GM19372 (cell line): ENCODE results near the gene SEPTIN5.

ENCODE experiments used
- ATAC-seq: cut with Tn5 transposase; IDR thresholded peaks from one replicate; pipeline ENCODE4 v1.9.1; 2021; ENCODE audit warnings: mild to moderate bottlenecking, low read depth, moderate library complexity; ENCODE audit not compliant: unreplicated experiment

SEPTIN5 gene

DNA sequence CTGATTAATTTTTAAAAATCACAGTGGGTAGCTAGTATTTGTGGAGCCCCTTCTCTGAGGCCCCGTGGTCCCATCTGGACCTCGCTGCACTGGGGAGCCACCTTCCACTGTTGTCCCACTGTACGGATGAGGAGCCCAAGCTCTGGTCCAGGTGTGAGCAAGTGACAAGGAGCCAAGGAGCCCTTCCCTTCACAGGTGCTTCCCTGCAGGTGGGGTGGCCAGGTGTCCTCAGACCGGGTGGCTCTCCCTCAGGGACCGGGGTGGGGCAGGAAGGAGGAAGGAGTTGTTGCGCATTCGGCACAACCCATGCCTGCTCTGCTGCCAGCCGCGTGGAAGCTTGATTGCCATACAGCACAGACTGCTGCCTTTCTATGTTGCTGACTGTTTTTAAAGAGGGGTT lies 10.4 kb upstream of the SEPTIN5 start:
- ATAC-seq = no peak

DNA sequence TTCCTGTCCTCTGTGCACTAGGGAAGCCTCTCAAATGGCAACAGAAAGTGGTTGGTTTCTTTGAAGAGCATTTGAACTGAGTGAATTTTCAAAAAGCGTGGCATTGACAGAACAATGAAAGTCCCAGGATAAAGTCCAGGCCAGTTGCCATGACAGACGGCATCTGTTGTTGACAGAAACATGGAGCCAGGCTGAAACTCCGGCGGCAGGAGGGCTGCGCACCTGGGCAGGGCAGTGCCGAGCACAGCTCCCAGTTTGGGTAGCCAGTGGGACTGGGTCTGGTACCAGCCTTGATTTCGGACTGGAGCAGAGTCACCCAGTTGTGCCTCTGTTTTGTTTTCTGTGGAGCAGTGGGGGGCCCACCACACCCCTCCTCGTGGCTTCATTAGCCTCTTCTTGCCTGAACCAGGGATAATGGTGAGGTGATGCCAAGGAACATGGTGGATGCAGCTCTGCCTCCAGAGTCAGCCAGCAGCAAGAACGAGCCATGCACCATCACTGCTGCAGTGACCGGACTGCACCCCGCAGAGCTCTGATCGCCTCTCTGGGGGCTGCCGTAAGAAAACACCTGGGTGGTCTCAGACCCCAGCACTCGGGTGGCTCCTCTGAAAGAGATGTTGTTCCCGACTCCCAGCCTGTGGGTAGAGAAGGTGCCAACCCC lies 9.8 kb upstream of the SEPTIN5 start:
- no peak for ATAC-seq

DNA sequence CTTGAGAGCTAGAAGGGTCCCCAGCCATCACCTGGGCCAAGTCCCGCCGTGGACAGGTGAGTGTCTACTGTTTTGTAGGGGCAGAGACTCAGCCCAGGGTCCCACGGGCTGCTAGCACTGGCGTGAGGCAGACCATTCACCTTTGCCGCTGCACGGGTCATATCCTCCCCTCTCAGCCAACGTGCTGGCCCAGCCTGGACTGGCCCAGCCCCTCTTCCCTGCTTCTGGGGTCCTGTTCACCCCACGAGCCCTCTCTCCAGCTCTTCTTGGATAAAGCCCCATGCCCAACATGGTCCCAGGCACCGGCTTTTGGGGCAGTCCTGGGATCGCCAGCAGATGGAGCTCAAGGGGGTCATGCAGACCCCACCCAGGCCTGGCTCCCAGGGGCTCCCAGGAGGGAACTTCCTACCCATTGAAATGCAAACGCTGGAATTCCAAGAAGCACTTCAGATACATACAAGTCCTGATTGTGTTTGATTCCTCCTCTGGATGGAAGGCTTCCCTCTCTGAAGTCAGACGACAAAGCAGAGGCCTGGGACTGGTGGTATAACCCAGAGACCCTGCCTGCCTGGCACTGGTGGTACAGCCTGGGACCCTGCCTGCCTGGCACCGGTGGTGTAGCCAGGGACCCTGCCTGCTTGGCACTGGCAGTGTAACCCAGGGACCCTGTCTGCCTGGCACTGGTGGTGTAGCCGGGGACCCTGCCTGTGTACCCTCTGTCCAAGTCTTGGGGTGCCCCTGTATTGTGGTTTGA lies 8.9 kb upstream of the SEPTIN5 start:
- no peak for ATAC-seq

DNA sequence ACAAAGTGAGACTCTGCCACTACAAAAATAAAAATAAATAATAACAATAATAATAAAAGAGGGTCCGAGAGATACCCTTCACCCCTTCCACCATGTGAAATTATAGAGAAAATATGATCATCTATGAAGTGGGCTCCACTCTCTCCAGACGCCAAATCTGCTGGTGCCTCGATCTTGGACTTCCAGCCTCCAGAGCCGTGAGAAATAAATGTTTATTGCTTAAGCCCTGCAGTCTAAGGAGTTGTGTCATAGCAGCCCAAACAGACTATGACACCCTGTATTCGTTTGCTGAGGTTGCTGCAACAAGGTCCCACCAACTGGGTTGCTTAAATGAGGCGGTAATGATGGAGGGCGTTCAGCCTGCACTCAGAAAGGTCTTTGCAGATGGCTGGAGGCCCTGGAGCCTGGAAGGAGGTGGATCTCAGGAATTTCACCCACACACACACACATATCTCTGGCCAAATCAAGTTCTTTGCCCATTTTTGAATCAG lies 7.6 kb upstream of the SEPTIN5 start:
- no peak for ATAC-seq

DNA sequence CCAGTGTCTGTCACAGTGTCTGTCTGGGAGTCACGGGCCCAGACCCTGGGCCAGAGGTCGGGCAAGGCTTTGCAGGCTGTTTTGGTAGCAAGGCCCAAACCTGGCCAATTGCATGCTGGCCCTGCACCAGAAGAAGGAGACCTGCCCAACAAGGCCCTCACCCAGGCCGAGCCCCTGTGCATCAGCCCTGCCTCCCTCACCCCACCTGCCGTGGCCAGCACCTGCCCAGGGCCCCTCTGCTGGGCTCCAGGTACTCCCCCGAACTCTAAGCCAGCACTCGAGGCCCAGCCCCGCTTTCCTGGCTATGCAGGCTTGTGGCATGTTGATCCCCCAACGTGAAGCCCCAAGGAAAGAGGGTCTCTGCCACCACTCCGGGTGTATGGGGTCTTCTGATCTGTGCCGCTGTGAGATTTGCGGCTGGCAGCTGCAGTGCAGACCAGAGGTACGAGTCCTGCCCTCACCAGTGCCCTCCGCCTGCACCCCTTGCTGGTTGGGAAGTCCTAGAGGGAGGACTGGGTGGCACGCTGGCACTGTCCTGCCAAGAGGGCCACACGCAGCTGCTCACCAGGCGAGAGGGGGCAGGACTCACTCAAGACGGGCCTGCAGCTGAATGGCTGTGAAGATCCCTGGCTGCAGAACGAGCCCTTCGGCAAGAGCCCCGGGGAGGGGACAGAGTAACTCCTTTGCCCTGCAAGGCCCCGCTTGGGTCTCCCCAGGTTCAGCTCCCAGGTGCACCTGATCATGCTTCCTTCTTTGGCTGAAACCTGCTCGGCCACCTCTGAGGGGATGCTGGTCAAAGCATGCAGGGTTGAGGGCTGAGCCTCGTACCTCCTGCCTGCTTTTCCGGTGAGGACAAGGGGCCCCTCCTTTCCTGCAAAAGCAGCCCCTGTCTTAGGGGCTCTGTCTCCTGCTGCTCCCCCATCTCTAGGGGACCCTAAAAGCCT lies 6.7 kb upstream of the SEPTIN5 start:
- no peak for ATAC-seq

DNA sequence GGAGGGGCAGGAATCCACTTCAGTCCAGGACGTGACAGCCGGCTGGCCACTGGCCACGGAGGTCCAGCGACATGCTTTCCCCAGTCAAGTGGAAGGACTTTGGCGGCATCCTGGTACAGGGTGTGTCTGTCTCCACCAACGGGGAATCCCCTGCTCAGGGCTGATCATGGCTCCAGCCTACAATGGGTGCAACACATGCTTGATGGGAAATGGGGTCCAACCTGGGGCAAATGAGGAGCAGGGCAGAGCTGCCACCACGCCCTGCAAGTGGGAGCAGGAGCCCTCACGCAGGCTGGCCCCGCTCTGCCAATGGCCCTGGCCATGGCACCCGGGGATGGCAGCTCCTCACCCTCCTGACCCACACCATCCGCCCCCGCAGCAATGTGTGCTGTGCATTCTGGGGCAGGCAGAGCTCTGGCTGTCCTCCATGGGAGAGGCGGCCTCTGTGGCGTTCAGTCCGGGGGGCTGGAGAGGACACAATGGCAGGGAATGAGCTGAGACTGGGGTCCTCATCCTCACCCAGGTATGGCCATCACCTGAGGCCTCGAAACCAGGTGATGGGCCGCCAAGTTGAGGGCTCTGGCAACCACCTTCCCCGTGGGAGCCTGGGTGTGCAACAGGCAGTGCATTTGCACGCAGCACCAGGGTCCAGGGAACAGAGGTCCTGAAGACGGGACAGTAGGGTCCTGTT lies 5.8 kb upstream of the SEPTIN5 start:
- ATAC-seq = no peak

DNA sequence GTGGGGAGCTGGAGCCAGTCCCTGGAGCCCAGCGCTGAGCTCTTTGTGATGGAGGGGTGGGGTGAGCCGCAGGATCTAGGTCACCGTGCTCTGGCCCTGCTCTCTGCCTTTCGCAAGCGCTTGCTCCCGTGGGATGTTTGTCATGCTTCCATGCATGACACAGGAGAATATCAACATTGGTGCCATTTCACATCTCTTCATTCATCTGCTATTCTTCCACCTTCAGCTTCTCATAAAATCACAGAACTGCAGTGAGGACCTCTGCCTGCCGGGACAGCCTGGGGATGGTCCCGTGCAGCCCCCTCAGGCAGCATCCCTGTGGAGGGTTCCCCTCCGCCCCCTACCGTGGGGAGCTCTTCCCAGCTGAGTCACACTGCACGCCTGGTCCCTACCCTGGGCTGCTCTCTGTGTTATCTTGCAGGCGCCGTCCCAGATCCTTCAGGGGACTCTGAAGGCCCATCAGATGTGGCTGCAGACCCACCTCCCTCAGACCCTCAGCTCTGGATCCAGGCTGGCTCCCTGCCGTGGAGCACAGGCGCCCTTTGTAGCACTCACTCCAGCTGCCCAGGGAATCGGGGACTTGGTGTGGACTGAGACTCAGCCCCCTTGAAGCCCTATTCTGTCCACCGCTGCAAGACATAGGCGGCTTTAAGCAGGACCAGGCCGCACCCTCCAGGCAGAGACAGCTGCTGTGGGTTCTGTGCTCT lies 5.1 kb upstream of the SEPTIN5 start:
- no peak for ATAC-seq

DNA sequence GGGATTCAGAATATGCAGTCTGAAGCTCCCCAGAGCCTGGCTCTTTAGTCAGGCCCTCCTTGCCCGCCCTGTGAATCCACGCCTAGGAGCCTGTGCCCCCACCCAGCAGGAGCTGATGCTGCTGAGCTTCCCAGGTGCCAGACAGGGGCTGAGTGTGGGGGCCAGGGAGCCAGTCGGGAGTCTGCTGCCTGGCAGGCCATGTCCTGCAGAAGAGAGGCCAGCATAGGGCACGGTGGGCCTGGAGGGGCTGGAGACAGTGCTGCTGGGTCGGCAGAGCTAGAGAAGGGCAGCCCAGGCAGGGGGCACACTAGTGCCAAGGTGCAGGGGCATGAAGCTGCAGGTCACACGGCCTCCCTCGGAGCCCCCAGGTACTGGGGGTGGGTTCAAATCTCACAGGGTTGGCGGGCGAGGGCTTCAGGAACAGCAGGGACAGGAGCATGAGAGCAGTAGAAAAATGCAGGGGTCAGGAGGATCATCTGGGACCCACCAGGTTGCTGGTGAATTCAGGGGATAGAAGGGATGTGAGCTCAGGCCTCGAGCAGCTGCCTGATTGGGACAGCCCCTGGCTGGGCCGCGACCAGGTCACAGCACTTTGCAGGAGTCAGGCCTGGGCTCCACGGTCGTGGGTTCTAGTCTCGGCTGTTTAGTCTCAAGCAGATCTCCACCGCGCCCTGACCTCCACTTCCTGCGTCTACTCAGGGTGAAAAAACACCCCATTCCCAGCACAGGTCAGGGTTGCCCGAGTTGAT lies 4.1 kb upstream of the SEPTIN5 start:
- ATAC-seq = no peak

DNA sequence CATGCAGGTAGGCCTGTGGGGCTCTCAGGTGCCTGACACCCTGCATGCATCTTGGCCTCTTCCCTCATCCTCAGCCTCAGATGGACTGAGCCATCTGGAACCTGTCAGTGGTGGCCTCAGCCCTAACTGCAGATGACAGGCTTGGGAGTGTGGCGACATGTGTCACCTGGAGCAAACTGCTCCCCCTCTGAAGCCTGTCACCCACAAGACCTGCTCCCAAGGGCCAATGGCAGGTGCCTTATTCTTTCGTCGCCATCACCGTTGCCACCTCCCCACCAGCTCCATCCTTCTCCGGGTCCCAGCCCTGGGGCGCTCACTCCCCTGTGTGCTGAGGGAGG lies 3.6 kb upstream of the SEPTIN5 start:
- no peak for ATAC-seq

DNA sequence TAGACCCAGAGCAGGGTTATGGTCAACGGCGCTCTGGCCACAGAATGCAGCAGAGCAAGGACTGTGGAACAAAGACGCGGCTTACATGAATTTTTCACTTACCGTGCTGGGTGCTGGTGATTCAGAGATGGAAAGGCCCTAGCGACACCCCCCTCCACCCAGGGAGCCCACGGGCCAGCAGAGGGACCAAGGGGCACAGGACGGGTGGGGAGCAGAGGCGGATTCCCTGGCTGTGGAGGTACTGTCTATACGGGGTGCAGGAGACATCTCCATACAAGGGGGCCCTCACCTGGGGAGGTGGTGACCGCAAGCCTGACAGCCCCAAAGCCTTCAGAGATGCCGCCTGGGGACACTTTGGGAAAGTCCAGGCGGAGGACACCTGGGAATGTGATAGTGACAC lies 1.1 kb upstream of the SEPTIN5 start:
- no peak for ATAC-seq

DNA sequence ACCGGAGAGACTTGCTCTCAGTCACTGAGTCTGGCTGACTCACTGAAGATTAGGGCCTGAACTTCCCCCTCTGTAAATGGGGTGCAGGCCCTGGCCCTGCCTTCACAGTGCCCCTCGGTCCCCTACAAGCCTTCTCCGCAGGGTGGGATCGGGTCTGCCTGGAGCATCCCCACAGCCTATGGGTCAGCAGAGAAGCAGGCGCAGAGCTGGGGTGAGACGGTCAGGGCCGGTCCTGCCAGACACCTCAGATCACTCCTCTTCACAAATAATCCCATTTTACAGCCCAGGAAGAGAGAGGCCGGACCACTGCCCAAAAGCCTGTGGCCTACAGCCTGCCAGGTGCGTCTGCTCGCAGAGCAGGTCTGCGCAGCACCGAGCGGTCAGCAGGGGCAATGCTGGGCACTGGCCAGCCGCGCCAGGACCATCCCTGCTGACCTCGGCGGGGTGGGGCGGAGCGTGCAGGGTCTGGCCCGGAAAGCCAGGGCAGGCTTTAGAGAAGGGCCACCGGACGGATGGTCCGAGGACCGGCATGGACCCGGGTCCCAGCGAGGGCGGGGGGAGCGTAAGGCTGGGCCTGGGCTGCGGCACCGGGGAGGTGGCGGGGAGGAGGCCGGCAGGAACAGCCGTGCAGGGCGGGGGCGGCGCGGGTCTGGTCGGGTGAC lies 522 bp upstream of the SEPTIN5 start:
- ATAC-seq = no peak

DNA sequence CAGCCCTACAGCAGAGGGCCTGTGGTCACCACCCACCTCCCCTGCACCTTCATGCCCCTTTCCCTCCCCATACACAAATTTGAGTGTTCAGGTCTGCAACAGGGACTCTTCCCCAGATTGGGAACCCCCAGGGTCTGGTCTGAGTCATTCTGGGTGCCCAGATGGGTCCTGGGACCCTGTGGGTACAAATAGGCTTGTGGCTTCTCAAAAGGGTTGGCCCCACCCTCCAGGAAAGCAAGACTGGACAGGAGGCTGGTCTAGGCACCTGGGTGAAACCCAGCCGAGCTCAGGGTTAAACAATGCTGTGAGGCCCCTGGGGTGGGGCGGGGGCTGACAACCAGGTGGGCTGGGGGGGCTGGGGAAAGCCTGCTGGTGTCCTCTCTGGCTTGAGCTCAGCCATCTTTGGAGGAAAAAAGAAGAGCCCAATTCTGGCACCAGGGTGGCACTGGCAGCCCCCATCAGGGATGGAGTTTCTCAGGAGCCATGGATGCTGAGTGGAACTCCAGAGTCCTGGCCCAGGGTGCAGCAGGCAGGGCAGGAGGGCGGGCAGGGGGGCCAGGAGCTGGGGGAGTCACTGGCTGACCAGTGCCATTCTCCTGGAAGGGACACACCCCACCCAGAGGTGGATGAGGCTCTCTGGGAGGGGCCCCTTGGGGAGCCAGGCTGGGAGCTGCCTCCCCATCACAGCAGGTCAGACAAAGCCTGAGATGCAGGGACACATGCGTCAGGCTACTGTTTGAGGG lies 1.1 kb downstream of the SEPTIN5 start:
- ATAC-seq = no peak

DNA sequence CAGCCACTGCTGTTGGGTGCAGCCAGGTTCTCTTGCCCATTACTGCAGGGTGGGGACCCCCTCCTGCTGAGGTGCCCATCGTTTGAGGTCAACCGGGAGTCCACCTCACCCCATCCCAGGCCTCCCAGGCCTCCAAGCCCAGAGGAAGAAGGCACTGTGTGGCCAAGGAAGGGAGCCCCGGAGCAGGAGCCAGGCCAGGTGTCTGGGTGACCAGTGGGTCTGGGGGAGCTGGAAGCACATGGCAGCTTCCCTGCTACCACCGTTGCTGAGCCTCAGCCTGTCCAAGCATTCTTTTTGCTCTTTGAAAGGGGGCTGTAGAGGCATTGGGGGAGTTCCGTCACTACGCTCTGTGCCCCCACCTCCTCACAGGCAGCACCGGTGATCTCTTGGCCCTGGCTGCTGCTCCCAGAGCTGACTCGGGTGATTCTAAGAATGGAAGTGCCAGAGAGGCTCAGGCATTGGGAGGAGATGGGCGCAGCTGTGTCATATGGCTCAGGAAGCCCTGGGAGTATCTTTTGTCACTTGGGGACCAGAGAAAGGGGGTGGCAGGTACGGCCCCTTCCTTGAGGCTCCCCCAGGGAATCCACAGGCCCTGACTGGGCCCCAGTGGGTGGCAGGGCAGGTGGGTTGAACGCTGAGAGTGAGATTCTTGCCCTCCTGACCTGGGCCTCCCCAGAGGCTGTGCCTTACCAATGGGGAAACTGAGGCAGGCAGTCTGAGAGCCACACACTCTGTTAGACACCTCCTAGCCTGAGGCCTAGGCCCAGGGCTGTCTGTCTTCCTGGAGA lies 1.9 kb downstream of the SEPTIN5 start:
- no peak for ATAC-seq

DNA sequence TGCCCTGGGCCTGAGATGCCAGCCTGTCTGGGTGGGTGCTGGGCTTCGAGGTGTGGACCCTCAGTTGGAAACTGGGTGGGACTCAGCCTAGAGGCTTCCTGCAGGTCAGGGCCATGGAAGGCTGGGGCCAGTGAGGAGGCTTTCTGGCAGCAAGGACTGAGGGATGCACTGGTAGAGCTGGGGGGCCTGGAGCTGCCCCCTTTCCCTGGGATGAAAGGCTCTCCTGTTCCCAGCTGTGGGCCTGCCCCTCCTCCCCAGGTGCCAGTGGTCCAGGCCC lies 2.5 kb downstream of the SEPTIN5 start:
- no peak for ATAC-seq

DNA sequence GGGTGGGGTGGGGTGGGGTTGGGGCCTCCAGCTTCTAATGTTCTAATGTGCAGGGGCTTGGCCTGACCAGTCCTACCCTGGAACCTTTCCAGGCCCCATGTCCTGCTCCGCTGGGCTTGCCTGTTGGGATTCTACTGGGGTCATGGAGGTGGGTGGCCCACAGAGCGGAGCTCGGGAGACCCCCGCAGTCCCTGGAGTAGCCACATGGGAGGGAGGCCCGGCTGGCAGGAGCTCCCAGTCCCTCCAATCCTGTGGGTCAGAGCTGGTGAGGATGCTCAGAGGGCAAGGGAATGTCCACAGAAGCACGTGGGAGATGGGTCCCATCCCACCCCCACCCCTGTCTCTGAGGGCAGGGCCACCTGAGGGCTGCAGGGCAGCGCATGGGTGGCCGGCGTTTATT lies 2.9 kb downstream of the SEPTIN5 start:
- ATAC-seq = no peak

DNA sequence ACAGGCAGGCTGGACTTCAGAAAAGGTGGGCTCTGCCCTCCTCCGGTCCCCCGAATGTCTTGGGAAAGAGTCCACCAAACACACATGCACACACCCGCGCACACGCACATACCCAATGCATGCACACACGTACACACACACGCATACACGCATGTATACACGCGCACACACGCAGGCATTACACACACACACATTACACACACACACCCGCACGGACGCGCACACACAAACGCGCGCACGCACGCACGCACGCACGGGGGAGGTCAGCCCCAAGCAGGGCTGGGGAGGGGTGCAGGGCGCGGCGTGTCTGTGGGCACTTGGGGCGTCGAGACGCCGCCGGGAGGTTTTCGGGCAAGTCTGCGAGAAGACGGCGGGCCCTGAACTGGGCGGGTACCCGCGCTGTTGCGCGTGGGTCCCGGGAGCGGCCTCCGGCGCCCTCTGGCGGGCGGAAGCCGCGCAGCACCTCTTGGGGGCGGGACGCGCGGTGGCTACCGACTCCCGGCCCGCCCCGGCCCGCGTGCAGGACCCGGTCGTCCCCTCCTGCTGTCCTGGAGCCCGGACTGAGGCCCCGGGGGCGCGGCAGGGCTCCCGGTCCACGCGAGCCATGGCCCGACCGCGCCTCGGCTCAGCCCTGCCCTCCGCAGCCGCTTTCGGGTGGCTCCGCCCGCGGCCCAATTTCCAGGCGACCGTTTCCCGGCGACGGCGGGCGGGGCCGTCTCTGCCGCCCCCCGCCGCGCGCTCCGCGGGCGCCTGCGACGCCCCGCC lies 3.6 kb downstream of the SEPTIN5 start:
- ATAC-seq = peak; percentile 53
